HG03342 (cell line): Measurements from ENCODE around the gene FBXL20.
"Not testable (repeated sequence)": the region's sequence is repeated elsewhere in the genome, so short reads cannot be mapped to it uniquely, and the experiment has no call there.

Source experiments
- ATAC-seq: cut with Tn5 transposase; IDR thresholded peaks from one replicate; pipeline ENCODE4 v1.9.1; 2021; ENCODE audit warnings: mild to moderate bottlenecking, moderate library complexity; ENCODE audit not compliant: unreplicated experiment

Gene FBXL20

DNA sequence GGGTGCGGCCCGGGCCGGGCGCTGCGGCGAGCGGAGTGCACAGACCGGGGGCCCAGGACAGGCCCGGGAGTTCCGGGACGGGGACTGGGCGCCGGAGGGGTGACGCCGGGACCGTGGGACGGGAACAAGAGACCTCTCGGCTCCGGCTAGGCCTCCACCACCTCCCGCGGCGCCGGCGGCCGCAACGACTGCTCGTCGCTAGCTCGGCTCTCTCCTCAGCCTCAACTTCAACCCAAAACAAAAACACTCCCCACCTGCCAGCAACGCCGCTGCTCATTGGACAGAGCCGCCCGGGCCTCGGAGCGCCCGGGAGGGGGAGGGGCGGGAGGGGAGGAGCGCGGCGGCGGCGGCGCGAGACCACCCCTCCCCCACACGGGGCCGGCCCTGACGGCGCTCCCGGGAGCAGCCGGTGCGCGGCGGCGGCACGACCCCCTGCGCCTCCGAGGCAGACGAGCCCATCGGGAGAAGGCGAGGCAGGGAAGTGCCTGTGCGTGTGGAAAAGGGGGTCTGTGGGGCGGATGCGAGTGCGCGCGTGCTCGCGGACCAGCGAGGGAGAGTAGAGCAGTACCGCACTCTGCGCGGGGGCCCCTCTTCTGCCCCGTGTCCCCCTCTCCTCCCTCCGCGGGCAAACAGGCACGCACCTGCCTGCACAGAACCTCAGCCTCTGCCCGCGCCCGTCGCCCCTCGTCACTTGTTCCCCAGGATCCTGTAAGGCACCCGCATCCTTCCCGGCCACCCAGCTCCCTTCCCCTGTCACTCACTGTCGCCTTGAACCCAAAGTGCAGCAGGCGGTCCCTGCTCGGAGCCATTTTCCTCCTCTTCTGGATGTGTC is at the start of gene FBXL20:
Gene FBXL20 (minus strand): TSS at position 215 of the 832 bp plus-strand sequence. CDS start 224 bp downstream, outside the sequence.
- peak; percentile 64 for ATAC-seq

GRCh38 chr17:39450847-39451581 is 49.6 kb upstream of the FBXL20 start, which contains the start of gene MED1:
Gene MED1, minus strand, starts transcription at chr17:39451263. Its CDS starts 201 bp downstream, at chr17:39451062.
- ATAC-seq = peak; percentile 86

DNA sequence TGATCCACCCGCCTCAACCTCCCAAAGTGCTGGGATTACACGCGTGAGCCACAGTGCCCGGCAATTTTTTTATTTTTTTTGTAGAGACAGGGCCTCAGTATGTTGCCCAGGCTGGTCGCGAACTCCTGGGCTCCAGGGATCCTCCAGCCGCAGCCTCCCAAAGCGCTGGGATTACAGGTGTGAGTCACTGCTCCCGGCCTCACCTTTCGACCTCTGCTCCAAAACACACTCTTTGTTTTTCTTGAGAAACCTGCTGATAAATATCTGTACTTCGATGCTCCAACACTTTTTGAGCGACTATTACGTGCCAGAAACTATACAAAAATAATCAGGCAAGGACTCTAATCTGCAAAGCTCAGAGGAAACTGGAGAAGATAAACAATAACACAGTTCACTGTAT is 48.6 kb upstream of the FBXL20 start:
- no peak for ATAC-seq

- no peak for ATAC-seq
Measured at GRCh38 chr17:39447561-39447960, 46.1 kb upstream of the FBXL20 start.

DNA sequence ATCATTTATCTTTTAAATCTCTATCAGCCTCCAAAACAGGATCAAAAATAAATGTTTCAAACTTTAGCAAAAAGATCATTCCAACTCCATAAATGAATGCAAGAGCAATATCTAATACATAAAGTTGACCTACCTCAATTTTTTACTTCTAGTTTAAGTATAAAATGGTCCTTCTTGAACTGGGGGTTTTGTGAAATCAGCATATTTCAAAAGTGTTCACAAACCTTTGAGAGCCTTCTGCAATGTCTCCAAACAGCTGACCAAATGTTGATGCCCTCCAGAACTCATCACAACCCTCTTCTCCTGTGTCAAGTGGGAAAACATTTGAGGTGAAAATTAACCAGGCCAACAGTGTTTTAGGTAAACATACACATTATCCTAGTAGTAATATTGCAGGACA is 41.9 kb upstream of the FBXL20 start:
- ATAC-seq = no peak

DNA sequence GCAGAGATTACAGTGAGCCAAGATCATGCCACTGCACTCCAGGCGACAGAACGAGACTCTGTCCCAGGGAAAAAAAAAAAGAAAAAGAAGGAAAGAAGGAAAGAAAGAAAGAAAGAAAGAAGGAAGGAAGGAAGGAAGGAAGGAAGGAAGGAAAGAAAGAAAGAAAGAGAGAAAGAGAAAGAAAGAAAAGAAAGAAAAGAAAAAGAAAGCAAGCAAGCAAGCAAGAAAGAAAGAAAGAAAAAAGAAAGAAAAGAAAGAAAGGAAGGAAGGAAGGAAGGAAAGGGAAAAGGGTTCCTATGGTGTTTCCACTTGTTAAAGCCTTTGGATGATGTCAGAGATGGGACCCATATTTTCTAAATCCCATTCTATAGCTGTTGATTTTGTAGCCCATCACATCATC is 38.4 kb upstream of the FBXL20 start:
- ATAC-seq = not testable (repeated sequence)

- no peak for ATAC-seq
Measured at GRCh38 chr17:39429600-39429999, 28.2 kb upstream of the FBXL20 start.

GRCh38 chr17:39416141-39416540 is 14.7 kb upstream of the FBXL20 start:
- ATAC-seq = no peak

GRCh38 chr17:39410279-39410678 is 8.9 kb upstream of the FBXL20 start:
- no peak for ATAC-seq

- no peak for ATAC-seq
Measured at GRCh38 chr17:39408360-39408759, 6.9 kb upstream of the FBXL20 start.

GRCh38 chr17:39406951-39407350 is 5.5 kb upstream of the FBXL20 start:
- no peak for ATAC-seq

- no peak for ATAC-seq
Measured at GRCh38 chr17:39405436-39405835, 4.0 kb upstream of the FBXL20 start.

DNA sequence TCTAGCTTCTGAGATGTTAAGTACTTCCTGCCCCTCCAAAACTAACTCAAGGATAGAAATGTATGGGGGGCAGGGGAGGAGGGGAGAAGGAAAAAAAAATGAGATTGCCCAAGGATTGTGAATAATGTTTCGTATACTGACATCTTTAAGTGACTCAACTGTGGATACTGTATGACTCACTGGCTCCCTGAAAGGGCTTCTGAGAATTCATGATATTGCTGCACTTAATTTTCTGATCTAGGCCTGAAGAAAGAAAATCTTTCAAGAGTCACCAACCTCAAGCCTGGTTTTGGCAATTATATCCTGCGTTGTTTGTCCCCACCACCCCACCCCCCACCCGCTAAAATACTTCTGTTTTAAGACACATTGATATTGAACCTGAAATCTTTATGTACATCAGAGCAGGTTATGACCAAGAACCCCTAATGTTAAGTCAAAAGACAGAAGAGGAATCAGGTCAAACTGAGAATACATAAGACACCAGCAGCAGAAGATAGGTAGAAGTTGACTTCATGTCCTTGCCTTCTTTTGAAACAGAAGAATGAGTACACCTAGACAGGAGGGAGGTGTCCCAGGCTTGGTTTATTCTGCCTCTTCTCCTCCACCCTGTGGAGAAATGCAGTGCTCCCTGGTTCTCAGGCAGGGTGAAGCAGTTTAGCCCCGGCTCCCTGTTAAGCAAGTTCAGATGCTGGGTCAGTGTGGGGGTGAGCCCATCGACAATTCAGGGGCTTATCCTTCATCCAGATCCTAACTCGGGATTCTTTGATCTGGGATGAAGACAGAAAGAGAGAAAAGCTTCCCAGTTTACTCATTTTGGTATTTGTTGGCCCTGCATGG is 3.3 kb upstream of the FBXL20 start:
- no peak for ATAC-seq

GRCh38 chr17:39402890-39403605 is 1.6 kb upstream of the FBXL20 start:
- ATAC-seq = no peak

DNA sequence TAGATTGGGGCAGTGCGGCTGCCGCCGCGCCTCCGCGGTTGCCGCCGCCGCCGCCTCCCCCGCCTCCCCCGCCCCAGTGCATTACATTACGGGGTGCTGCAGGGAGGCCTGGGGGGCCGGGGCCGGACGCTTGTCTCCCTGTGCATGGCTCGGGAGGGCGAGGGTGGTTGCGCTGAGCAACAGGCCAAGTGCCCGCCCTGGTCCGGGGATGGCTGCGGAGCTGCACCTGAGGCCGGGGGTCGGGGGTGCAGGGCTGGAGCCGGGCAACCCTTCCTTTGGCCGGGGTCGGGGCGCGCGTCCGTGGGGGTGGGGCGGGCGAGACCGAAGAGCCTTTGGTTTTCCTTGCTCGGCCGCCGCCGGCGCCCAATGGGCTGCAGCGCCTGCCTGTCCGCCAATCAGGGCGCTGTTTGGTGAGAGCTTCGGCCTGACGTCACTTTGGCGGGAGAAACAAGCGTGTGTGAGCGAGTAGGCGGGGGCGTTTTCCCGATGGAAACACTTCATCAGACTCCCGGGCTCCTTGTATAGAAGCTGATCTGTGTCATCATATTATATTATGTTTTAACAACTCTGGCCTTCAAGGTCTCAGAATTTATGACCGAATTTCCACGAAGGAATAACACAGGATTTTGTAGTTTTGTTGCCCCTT is 941 bp upstream of the FBXL20 start:
- ATAC-seq = peak; percentile 64

DNA sequence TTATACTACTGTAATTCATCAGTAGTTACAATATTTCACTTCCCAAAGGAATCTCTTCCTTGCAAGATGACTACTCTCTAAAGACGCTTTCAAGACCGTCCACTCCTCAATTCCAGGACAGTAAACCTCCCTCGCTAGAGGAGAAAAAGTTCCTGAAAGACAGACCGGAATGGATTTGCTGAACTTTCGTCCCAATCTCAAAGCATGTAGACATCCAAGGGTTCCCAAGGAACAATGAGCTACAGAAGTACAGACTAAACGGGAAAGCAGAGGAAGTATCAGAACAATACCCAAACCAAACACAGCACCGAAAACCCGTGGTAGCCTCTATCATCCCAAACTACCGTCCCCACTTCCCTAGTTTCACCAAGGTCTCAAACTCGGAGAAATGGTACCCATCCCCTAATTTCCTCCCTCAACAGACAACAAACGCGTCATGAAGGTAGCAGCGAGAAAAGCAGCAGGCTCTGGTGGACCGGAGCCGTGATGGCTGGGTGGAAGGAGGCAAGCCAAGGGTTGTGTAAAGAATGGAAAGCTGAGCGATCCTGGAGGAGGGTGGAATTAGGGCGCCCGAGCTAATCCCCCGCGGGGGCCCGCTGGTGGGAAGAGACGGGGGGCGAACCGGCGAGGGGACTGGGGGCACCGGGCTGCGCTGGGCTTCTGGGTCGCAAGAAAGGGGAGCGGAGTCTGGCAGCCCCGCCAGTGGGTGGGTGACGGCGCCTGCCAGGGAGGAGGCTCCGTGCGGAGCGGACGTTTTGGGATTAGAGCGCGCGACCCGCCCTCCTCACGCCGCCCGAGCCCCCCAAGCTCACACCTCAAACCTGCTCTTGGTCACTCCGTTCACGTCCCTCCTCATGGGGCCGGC is 647 bp downstream of the FBXL20 start:
- ATAC-seq = no peak

- no peak for ATAC-seq
Measured at GRCh38 chr17:39399791-39400190, 1.6 kb downstream of the FBXL20 start.

- no peak for ATAC-seq
Measured at GRCh38 chr17:39393736-39394135, 7.7 kb downstream of the FBXL20 start.

GRCh38 chr17:39391448-39391847 is 10.0 kb downstream of the FBXL20 start:
- ATAC-seq = no peak
